GM12864 (cell line): ENCODE results near the gene TMC1.

Experiments
- DNase-seq: peaks from one replicate; pipeline ENCODE4 v3.0.0-alpha.2; 2011; ENCODE audit warnings: low read depth
- H3K4me3 ChIP-seq: 2 replicates; pipeline ENCODE4 v1.5.1; 2011; ENCODE audit warnings: mild to moderate bottlenecking, low read depth, low read length, control low read depth
- TF ChIP-seq, protein P1 (sequence below): IDR thresholded peaks from 2 replicates; pipeline ENCODE4 v1.5.1; 2011; ENCODE audit warnings: low read depth, mild to moderate bottlenecking, moderate library complexity, low read length, control low read depth, inconsistent platforms; ENCODE audit errors: missing control alignments

Gene TMC1

GRCh38 chr9:72560086-72560485, 38.7 kb downstream of the TMC1 start:
- TF ChIP-seq, protein P1, sequence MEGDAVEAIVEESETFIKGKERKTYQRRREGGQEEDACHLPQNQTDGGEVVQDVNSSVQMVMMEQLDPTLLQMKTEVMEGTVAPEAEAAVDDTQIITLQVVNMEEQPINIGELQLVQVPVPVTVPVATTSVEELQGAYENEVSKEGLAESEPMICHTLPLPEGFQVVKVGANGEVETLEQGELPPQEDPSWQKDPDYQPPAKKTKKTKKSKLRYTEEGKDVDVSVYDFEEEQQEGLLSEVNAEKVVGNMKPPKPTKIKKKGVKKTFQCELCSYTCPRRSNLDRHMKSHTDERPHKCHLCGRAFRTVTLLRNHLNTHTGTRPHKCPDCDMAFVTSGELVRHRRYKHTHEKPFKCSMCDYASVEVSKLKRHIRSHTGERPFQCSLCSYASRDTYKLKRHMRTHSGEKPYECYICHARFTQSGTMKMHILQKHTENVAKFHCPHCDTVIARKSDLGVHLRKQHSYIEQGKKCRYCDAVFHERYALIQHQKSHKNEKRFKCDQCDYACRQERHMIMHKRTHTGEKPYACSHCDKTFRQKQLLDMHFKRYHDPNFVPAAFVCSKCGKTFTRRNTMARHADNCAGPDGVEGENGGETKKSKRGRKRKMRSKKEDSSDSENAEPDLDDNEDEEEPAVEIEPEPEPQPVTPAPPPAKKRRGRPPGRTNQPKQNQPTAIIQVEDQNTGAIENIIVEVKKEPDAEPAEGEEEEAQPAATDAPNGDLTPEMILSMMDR: no peak
- no peak for DNase-seq
- no peak overlapping the region for H3K4me3 ChIP-seq

DNA sequence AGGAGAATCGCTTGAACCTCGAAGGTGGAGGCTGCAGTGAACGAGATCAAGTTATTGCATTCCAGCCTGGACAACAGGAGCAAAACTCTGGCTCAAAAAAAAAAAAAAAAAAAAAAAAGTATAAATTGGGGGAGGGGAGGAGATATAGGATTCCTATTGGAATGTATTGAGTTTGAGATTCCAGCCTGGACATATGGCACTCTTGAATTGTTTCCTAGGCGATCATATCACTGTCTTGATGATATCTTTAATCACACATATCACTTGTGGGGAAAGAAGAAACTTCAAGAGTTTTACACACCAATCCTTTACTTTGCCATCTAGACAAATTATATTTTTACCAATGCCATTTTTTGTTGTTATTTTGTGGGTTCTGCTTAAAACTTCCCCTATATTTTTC, 42.4 kb downstream of the TMC1 start:
- no peak overlapping the region for H3K4me3 ChIP-seq
- TF ChIP-seq, protein P1: no peak
- no peak for DNase-seq

DNA sequence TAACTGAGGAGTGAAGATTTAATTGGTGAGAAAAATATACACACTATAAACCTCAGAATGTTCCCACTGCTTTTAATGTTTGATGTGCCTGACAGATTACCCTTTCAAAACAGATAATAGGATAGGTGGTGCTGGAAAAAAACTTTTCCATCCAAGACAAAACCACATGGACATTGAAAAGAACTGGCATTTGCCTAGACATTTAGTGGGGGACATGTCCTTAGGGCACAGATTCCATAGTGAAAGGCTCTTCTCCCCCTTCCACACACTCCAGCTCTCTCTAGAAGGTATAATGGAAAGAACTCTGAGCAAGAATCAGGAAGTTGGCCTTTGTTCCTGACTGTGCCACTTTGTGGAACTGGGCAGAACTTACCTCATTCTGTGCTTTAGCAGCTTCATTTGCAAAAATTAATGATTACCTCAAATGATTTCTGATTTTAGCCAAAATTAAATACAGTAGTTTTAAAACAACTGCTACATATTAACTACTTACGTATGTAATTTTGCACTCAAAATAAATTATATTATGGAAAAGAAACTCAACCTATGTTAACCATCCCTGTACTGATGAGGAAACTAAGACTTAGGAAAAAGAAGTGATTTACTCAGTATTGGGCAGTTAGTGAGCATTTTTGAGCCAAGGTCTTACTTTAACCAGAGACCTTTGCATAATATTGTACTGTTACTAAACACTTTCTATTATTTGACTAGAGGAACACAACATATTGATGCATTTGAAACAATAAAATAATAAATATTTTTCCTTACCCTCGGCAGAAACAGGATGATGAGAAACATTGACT, 43.3 kb downstream of the TMC1 start:
- no peak overlapping the region for H3K4me3 ChIP-seq
- DNase-seq: no peak
- TF ChIP-seq, protein P1: no peak

- TF ChIP-seq, protein P1: no peak
- no peak overlapping the region for H3K4me3 ChIP-seq
- no peak for DNase-seq
These were observed 44.1 kb downstream of the TMC1 start for GRCh38 chr9:72565535-72565934.

DNA sequence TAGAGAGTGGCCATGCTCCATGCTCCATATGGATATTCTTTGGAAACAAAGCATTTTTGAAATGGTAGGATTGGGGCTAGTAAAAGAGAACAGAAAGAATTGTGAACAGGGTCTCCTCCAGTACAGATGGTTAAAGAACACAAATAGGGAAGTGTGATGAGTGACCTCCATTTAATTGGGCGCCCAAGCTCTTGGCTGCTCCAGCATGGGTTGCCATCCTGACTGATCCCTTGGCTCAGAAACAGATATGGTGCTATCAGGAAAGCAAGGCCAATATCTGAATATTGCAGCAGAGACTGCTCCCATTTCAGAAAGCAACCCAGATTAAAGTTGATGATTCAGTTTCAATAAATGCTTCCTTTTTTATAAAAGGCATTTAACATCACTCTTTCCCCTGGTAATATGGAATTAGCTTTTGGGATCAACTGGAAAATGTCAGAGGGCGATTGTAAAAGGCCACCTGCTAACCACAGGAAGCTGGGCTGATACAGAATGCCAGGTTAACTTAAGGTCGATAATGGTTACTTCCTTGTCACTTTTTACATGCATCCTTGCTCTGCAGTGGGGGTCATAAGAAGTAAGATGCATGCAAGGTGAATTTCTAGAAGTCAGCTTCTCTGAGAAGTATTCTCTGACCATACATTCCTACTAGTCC, 52.9 kb downstream of the TMC1 start:
- H3K4me3 ChIP-seq: no peak overlapping the region
- no peak for DNase-seq
- TF ChIP-seq, protein P1: no peak

DNA sequence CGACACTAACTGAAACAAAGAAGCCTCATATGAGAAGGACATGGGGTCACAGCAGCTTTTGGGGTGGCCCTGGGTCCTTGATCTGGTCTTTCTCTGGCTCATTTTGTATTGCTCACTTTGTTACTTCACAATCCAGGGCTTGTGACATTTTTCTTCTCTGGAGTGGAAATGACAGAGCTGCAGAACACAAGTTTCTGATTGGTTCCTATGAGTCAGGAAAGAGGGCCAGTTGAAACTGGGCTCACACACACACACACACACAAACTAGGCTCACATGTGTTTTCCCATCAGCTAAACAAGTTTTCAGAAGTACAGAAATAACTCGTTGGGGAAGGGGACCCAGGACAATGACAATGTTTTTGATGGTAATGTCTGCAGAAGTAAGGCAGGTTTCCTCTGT, 54.3 kb downstream of the TMC1 start:
- TF ChIP-seq, protein P1: no peak
- no peak overlapping the region for H3K4me3 ChIP-seq
- DNase-seq: no peak
